HepG2 (cell line): ENCODE data around the gene BRCA1. TPM values are rescaled to one million over a fixed set of nuclear protein-coding genes. Genes with fewer than 3 reads are reported as not detected.

Experiments
- AKAP8 ChIP-seq: sonication (generic); formaldehyde crosslinking; IDR thresholded peaks from 2 replicates; pipeline ENCODE4 v1.5.1; 2020; ENCODE audit warnings: mild to moderate bottlenecking, missing genetic modification reagents
- ARID2 ChIP-seq: sonication (generic); formaldehyde crosslinking; IDR thresholded peaks from 2 replicates; pipeline ENCODE4 v1.8.1; 2022; ENCODE audit warnings: mild to moderate bottlenecking, missing genetic modification reagents, borderline replicate concordance
- ARNT ChIP-seq: fragments of 450-650 bp; IDR thresholded peaks from 2 replicates; pipeline ENCODE4 v1.6.1; 2017
- ELF3 ChIP-seq: IDR thresholded peaks from 2 replicates; pipeline ENCODE4 v1.6.1; 2016; ENCODE audit warnings: missing genetic modification reagents, missing compliant biosample characterization
- HOXA3 ChIP-seq: sonication (generic); formaldehyde crosslinking; IDR thresholded peaks from 2 replicates; pipeline ENCODE4 v1.5.0; 2020; ENCODE audit warnings: missing genetic modification reagents
- IKZF1 ChIP-seq: fragments of 450-650 bp; IDR thresholded peaks from 2 replicates; pipeline ENCODE4 v1.7.1; 2016
- KDM3A ChIP-seq: IDR thresholded peaks from 2 replicates; pipeline ENCODE4 v1.6.1; 2018; ENCODE audit warnings: low read depth, missing compliant biosample characterization
- MEIS2 ChIP-seq: sonication (generic); formaldehyde crosslinking; IDR thresholded peaks from 2 replicates; pipeline ENCODE4 v1.9.0; 2021; ENCODE audit warnings: mild to moderate bottlenecking, missing genetic modification reagents
- NR2F6 ChIP-seq, 2 experiments: IDR thresholded peaks; 2 replicates each; pipeline ENCODE4 v1.6.1; 2016; ENCODE audit warnings: antibody characterized with exemption in 1 of 2, mild to moderate bottlenecking in 1 of 2
- RFX3 ChIP-seq: IDR thresholded peaks from 2 replicates; pipeline ENCODE4 v1.6.1; 2016; ENCODE audit warnings: missing biosample characterization, missing genetic modification reagents
- SIX4 ChIP-seq: sonication (generic); formaldehyde crosslinking; IDR thresholded peaks from 2 replicates; pipeline ENCODE4 v1.4.0; 2020; ENCODE audit warnings: missing genetic modification reagents
- SRSF4 ChIP-seq: fragments of 200-400 bp; formaldehyde crosslinking; IDR thresholded peaks from one replicate; pipeline ENCODE4 v1.6.1; 2018; ENCODE audit warnings: mild to moderate bottlenecking, low read depth, low read length, moderate library complexity; ENCODE audit not compliant: poor library complexity, severe bottlenecking
- STAT5B ChIP-seq: sonication (generic); formaldehyde crosslinking; IDR thresholded peaks from 2 replicates; pipeline ENCODE4 v1.4.0; 2020; ENCODE audit warnings: missing genetic modification reagents
- TFDP2 ChIP-seq: sonication (generic); formaldehyde crosslinking; IDR thresholded peaks from 2 replicates; pipeline ENCODE4 v1.4.0; 2020; ENCODE audit warnings: missing genetic modification reagents
- ZBTB43 ChIP-seq: sonication (generic); formaldehyde crosslinking; conservative IDR thresholded peaks from 2 replicates; pipeline ENCODE4 v1.4.0; 2020; ENCODE audit warnings: missing genetic modification reagents
- ZBTB49 ChIP-seq: sonication (generic); formaldehyde crosslinking; IDR thresholded peaks from 2 replicates; pipeline ENCODE4 v1.4.0; 2020; ENCODE audit warnings: missing genetic modification reagents, borderline replicate concordance
- ZNF260 ChIP-seq: sonication (generic); formaldehyde crosslinking; IDR thresholded peaks from 2 replicates; pipeline ENCODE4 v1.4.0; 2020; ENCODE audit warnings: missing genetic modification reagents, low read depth, mild to moderate bottlenecking, borderline replicate concordance
- ZNF337 ChIP-seq: sonication (generic); formaldehyde crosslinking; IDR thresholded peaks from 2 replicates; pipeline ENCODE4 v1.5.1; 2020; ENCODE audit warnings: missing genetic modification reagents, low read depth, mild to moderate bottlenecking, borderline replicate concordance
- ZNF34 ChIP-seq: sonication (generic); formaldehyde crosslinking; IDR thresholded peaks from 2 replicates; pipeline ENCODE4 v1.4.0; 2020; ENCODE audit warnings: mild to moderate bottlenecking, missing genetic modification reagents, borderline replicate concordance
- ZNF674 ChIP-seq: sonication (generic); formaldehyde crosslinking; IDR thresholded peaks from 2 replicates; pipeline ENCODE4 v1.5.0; 2020; ENCODE audit warnings: low read depth, mild to moderate bottlenecking, missing genetic modification reagents
- ZNF775 ChIP-seq: sonication (generic); formaldehyde crosslinking; IDR thresholded peaks from 2 replicates; pipeline ENCODE4 v1.4.0; 2020; ENCODE audit warnings: missing genetic modification reagents, mild to moderate bottlenecking, moderate library complexity, borderline replicate concordance
- ZXDC ChIP-seq: sonication (generic); formaldehyde crosslinking; IDR thresholded peaks from 2 replicates; pipeline ENCODE4 v1.5.0; 2020; ENCODE audit warnings: mild to moderate bottlenecking, missing genetic modification reagents
- polyA plus RNA-seq, 8 experiments: library from polyadenylated mRNA; depleted of rRNA in 3 of 8; stranded (reverse) in 7 of 8; unstranded in 1 of 8; fragments of >200 nt; fragmentation: Illumina TruSeq in 4 of 8; extraction: Trizol in 4 of 8; gene quantifications; 2 replicates each; pipeline versions ENCODE4 v1.2.1 to v1.2.3, GENCODE V29; 2011 to 2016; ENCODE audit warnings: low read depth in 4 of 8, missing spikeins in 1 of 8, mixed read lengths in 1 of 8; ENCODE audit not compliant: insufficient read depth in 1 of 8
- total RNA-seq, 5 experiments: library from RNA; depleted of rRNA; stranded (reverse); fragments of >200 nt; fragmentation: Illumina TruSeq; extraction: Trizol; gene quantifications; 2 replicates each; pipeline ENCODE4 v1.2.3, GENCODE V29; 2016; ENCODE audit warnings: low read depth in 1 of 5

BRCA1 gene
- total and polyA plus RNA-seq, 2 of the 13 experiments (the other 11 are each of a cell fraction or from before 2014, with no cell fraction given), result 13.3 to 37.5 TPM

- no peak for TF ChIP-seq SRSF4
- no peak for TF ChIP-seq RFX3 (CRISPR knock-in tag)
- no peak for TF ChIP-seq IKZF1
- TF ChIP-seq ZNF337 (CRISPR knock-in tag), result peak; percentile 92; the same call in 1 of the 2 replicates
- TF ChIP-seq ZBTB49 (CRISPR knock-in tag), result peak; percentile 29; the same call in 1 of the 2 replicates
- peak; percentile 79; the same call in 1 of the 2 replicates for TF ChIP-seq AKAP8 (CRISPR knock-in tag)
- peak; percentile 78 for TF ChIP-seq ZNF775 (CRISPR knock-in tag)
- TF ChIP-seq TFDP2 (CRISPR knock-in tag), result peak; percentile 97
- TF ChIP-seq ELF3, result peak; percentile 99
- TF ChIP-seq ZNF674 (CRISPR knock-in tag), result peak; percentile 94; the same call in 1 of the 2 replicates
- no peak for TF ChIP-seq ZXDC (CRISPR knock-in tag)
- peak; percentile 98 for TF ChIP-seq KDM3A (CRISPR knock-in tag)
- TF ChIP-seq HOXA3, result peak; percentile 99
- no peak; the same call in 1 of the 2 replicates for TF ChIP-seq ZNF34 (CRISPR knock-in tag)
- TF ChIP-seq NR2F6 (IDR thresholded peaks at IDR 0.05), result peak; percentile 95
- peak; percentile 93 for TF ChIP-seq NR2F6 (CRISPR knock-in tag; IDR thresholded peaks at IDR 0.05)
- TF ChIP-seq ARID2 (CRISPR knock-in tag), result peak; percentile 88; the same call in 1 of the 2 replicates
- no peak for TF ChIP-seq ARNT
- peak; percentile 68; the same call in 1 of the 2 replicates for TF ChIP-seq MEIS2
- TF ChIP-seq ZNF260 (CRISPR knock-in tag), result no peak
- TF ChIP-seq ZBTB43, result peak; percentile 89
- peak; percentile 94 for TF ChIP-seq SIX4 (CRISPR knock-in tag)
- no peak; the same call in 1 of the 2 replicates for TF ChIP-seq STAT5B
These were observed 126.9 kb downstream of the BRCA1 start, which contains the start of gene RPL27 (continued) for GRCh38 chr17:42997984-42998938.
